Astrocyte (in vitro differentiated cells and primary cell): ENCODE data around the gene PCNT. TPM values are rescaled to one million over a fixed set of nuclear protein-coding genes. Genes with fewer than 3 reads are reported as not detected.

Experiments
- DNase-seq: peaks from one replicate; pipeline ENCODE4 v3.0.0-alpha.2; 2010; ENCODE audit warnings: low read depth
- FAIRE-seq: peaks from 2 replicates; lab custom pipeline; 2011; peaks lifted over from hg19 to GRCh38; lab: Jason Lieb, UNC
- H2AFZ ChIP-seq: 2 replicates; pipeline ENCODE4 v1.6.0; 2012; ENCODE audit warnings: low read depth, low read length, inconsistent platforms
- H3K27ac ChIP-seq: 2 replicates; pipeline ENCODE4 v1.5.1; 2011; ENCODE audit warnings: low read depth, low read length, inconsistent platforms
- H3K27me3 ChIP-seq: 2 replicates; pipeline ENCODE4 v1.6.0; 2011; ENCODE audit warnings: low read length, inconsistent platforms; ENCODE audit not compliant: insufficient read depth
- H3K36me3 ChIP-seq: 2 replicates; pipeline ENCODE4 v1.5.1; 2011; ENCODE audit warnings: low read length, inconsistent platforms; ENCODE audit not compliant: insufficient read depth
- H3K4me1 ChIP-seq: 2 replicates; pipeline ENCODE4 v1.5.1; 2011; ENCODE audit warnings: low read length, inconsistent platforms; ENCODE audit not compliant: insufficient read depth
- H3K4me2 ChIP-seq: 2 replicates; pipeline ENCODE4 v1.6.0; 2012; ENCODE audit warnings: low read length, inconsistent platforms
- H3K4me3 ChIP-seq: 2 replicates; pipeline ENCODE4 v1.5.1; 2011; ENCODE audit warnings: low read depth, mild to moderate bottlenecking, low read length, inconsistent platforms; ENCODE audit not compliant: insufficient read depth
- H3K79me2 ChIP-seq: 2 replicates; pipeline ENCODE4 v1.6.0; 2012; ENCODE audit warnings: mild to moderate bottlenecking, low read length, inconsistent platforms; ENCODE audit not compliant: insufficient read depth
- H3K9ac ChIP-seq: 2 replicates; pipeline ENCODE4 v1.6.0; 2012; ENCODE audit warnings: mild to moderate bottlenecking, low read length, inconsistent platforms
- H3K9me3 ChIP-seq: 2 replicates; pipeline ENCODE4 v1.5.1; 2012; ENCODE audit warnings: low read depth, mild to moderate bottlenecking, low read length, inconsistent platforms; ENCODE audit not compliant: insufficient read depth
- H4K20me1 ChIP-seq: 2 replicates; pipeline ENCODE4 v1.6.0; 2012; ENCODE audit warnings: low read length, inconsistent platforms; ENCODE audit not compliant: insufficient read depth
- H3K27ac Mint-ChIP-seq: one replicate; pipeline ENCODE4 v1.8.0; 2021; ENCODE audit warnings: mild to moderate bottlenecking, mixed read lengths; ENCODE audit not compliant: unreplicated experiment
- H3K27me3 Mint-ChIP-seq: one replicate; pipeline ENCODE4 v1.8.0; 2021; ENCODE audit warnings: low read depth, mixed read lengths; ENCODE audit not compliant: unreplicated experiment
- H3K36me3 Mint-ChIP-seq: one replicate; pipeline ENCODE4 v1.8.0; 2021; ENCODE audit warnings: low read depth, mixed read lengths; ENCODE audit not compliant: unreplicated experiment
- H3K4me1 Mint-ChIP-seq: one replicate; pipeline ENCODE4 v1.8.0; 2021; ENCODE audit warnings: low read depth, mixed read lengths; ENCODE audit not compliant: unreplicated experiment
- H3K4me3 Mint-ChIP-seq: one replicate; pipeline ENCODE4 v1.8.0; 2021; ENCODE audit warnings: mild to moderate bottlenecking, moderate library complexity, mixed read lengths; ENCODE audit not compliant: unreplicated experiment
- H3K9me3 Mint-ChIP-seq: one replicate; pipeline ENCODE4 v1.8.0; 2021; ENCODE audit warnings: mild to moderate bottlenecking, mixed read lengths; ENCODE audit not compliant: unreplicated experiment
- EZH2 ChIP-seq: IDR thresholded peaks from 2 replicates; pipeline ENCODE4 v1.6.1; 2012; ENCODE audit warnings: mild to moderate bottlenecking, low read length, inconsistent platforms; ENCODE audit not compliant: insufficient read depth
- total RNA-seq: library from RNA; stranded (reverse); gene quantifications from 2 replicates; pipeline ENCODE4 v1.2.1, GENCODE V29; 2021
- TF ChIP-seq, protein P1 (sequence below): IDR thresholded peaks from 2 replicates; pipeline ENCODE4 v1.5.1; 2011; ENCODE audit warnings: low read depth, mild to moderate bottlenecking, inconsistent platforms, low read length, moderate library complexity; ENCODE audit not compliant: insufficient read depth

PCNT gene
- total RNA-seq, 1 donor from 2014 or later: 19.9 TPM

DNA sequence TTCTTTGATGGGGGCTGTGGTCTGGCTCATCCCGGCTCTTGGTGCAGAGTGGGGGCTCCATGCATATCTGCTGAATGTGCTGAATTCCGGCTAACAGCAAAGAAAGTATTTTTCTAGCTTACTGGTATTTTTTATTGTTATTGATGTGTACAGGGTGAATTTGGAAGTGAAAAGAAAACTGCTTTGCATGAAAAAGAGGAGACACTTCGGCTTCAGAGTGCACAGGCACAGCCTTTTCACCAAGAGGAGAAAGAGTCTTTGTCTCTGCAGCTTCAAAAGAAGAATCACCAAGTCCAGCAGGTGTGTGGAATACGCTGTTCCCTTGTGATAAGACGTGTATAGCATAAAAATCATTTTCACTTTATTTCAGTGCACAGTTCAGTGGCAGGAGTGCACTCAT, 57.6 kb downstream of the PCNT start:
- TF ChIP-seq EZH2: no peak
- TF ChIP-seq, protein P1, sequence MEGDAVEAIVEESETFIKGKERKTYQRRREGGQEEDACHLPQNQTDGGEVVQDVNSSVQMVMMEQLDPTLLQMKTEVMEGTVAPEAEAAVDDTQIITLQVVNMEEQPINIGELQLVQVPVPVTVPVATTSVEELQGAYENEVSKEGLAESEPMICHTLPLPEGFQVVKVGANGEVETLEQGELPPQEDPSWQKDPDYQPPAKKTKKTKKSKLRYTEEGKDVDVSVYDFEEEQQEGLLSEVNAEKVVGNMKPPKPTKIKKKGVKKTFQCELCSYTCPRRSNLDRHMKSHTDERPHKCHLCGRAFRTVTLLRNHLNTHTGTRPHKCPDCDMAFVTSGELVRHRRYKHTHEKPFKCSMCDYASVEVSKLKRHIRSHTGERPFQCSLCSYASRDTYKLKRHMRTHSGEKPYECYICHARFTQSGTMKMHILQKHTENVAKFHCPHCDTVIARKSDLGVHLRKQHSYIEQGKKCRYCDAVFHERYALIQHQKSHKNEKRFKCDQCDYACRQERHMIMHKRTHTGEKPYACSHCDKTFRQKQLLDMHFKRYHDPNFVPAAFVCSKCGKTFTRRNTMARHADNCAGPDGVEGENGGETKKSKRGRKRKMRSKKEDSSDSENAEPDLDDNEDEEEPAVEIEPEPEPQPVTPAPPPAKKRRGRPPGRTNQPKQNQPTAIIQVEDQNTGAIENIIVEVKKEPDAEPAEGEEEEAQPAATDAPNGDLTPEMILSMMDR: no peak
- no peak overlapping the region for H3K9ac ChIP-seq
- no peaks in the 10 kb centered on the region for H3K27me3 Mint-ChIP-seq
- no peak overlapping the region for H3K4me3 ChIP-seq
- H3K4me2 ChIP-seq: no peak overlapping the region
- H3K27me3 ChIP-seq: no peaks in the 10 kb centered on the region
- FAIRE-seq (no peak), DNase-seq (no peak)
- H3K27ac ChIP-seq: no peak overlapping the region
- no peaks in the 10 kb centered on the region for H3K36me3 ChIP-seq
- H3K79me2 ChIP-seq: peaks cover 59% of the 10 kb centered on the region
- H3K4me1 Mint-ChIP-seq: no peaks in the 10 kb centered on the region
- H2AFZ ChIP-seq: no peak overlapping the region
- H3K4me1 ChIP-seq: no peaks in the 10 kb centered on the region
- H3K9me3 Mint-ChIP-seq: no peaks in the 10 kb centered on the region
- no peak overlapping the region for H3K4me3 Mint-ChIP-seq
- peaks cover 36% of the 10 kb centered on the region for H4K20me1 ChIP-seq
- peaks cover 25% of the 10 kb centered on the region for H3K36me3 Mint-ChIP-seq
- H3K9me3 ChIP-seq: no peaks in the 10 kb centered on the region
- no peak overlapping the region for H3K27ac Mint-ChIP-seq

DNA sequence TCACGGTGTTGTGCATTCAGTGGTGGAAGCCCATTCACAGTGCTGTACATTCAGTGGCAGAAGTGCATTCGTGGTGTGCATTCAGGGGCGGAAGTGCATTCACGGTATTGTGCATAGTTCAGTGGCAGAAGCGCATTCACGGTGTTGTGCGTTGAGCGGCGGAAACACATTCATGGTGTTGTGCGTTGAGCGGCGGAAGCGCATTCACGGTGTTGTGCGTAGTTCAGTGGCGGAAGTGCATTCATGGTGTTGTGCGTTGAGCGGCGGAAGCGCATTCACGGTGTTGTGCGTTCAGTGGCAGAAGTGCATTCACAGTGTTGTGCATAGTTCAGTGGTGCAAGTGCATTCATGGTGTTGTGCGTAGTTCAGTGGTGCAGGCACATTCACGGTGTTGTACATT, 60.6 kb downstream of the PCNT start:
- Histone ChIP-seq H3K4me3 (no peak overlapping the region), H2AFZ (no peak overlapping the region), H3K79me2 (peaks cover 35% of the 10 kb centered on the region), H3K9ac (no peak overlapping the region), H3K27ac (no peak overlapping the region), H3K9me3 (no peaks in the 10 kb centered on the region), H3K4me2 (no peak overlapping the region), H4K20me1 (peaks cover 33% of the 10 kb centered on the region), H3K36me3 (no peaks in the 10 kb centered on the region), H3K27me3 (no peaks in the 10 kb centered on the region), H3K4me1 (no peaks in the 10 kb centered on the region)
- Mint-ChIP-seq H3K36me3 (peaks cover 20% of the 10 kb centered on the region), H3K27ac (no peak overlapping the region), H3K9me3 (no peaks in the 10 kb centered on the region), H3K27me3 (no peaks in the 10 kb centered on the region), H3K4me3 (no peak overlapping the region), H3K4me1 (no peaks in the 10 kb centered on the region)
- DNase-seq: no peak
- TF ChIP-seq, protein P1: no peak
- TF ChIP-seq EZH2: no peak
- no peak for FAIRE-seq

DNA sequence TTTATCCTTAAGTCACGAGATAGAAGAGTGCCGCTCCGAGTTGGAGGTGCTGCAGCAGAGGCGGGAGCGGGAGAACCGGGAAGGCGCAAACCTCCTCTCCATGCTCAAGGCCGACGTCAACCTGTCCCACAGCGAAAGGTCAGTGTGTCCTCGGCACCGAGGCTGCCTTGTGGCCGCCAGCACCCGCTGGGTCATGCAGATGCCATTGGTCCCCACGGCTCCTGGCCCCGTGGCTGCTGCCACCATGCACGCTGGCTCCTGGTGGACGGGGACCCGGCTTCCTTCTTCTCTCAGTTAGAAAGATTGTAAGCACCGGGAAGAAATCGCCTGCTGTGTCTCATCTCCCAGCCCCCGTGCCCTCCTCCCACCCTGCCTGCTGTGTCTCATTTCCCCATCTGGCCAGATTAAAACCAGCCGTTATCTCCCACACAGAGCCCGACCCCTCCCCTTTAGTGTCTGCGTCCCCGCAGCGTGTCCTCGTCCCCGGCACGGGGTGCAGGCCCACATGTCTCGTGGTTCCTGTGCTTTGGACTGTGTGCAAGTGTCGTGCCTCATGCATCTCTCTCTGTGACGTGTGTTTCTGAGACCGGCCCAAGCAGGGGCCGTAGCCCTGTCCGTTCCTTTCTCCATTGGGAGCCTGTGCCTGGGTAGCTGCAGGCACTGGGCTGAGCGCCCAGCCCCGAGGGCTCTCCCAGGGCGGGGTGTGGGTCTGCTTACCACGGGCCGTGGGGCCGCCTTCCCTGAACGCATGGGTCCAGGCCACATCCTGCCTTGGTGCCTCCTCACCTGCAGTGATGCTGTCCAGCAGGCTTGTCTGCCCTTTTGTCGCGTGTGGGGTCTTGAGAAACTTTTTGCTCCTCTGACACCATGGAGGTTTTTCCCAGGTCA, 62.1 kb downstream of the PCNT start:
- Histone ChIP-seq H3K27ac (no peak overlapping the region), H4K20me1 (peaks cover 30% of the 10 kb centered on the region), H3K4me1 (no peaks in the 10 kb centered on the region), H2AFZ (no peak overlapping the region), H3K36me3 (no peaks in the 10 kb centered on the region), H3K27me3 (no peaks in the 10 kb centered on the region), H3K4me2 (no peak overlapping the region), H3K9ac (no peak overlapping the region), H3K9me3 (no peaks in the 10 kb centered on the region), H3K79me2 (peaks cover 24% of the 10 kb centered on the region), H3K4me3 (no peak overlapping the region)
- no peaks in the 10 kb centered on the region for H3K4me1 Mint-ChIP-seq
- no peaks in the 10 kb centered on the region for H3K9me3 Mint-ChIP-seq
- TF ChIP-seq EZH2: no peak
- TF ChIP-seq, protein P1: no peak
- FAIRE-seq (no peak), DNase-seq (no peak)
- H3K27me3 Mint-ChIP-seq: no peaks in the 10 kb centered on the region
- H3K36me3 Mint-ChIP-seq: peaks cover 24% of the 10 kb centered on the region
- no peak overlapping the region for H3K27ac Mint-ChIP-seq
- no peak overlapping the region for H3K4me3 Mint-ChIP-seq
